ENCODE measurements around the gene MBD6.
"Not testable (repeated sequence)": the region's sequence is repeated elsewhere in the genome, so short reads cannot be mapped to it uniquely, and the experiment has no call there.

The MBD6 gene

GRCh38 chr12:57488402-57489156, 34.0 kb upstream of the MBD6 start:
- DNase-seq = no peak

GRCh38 chr12:57489157-57489641, 33.4 kb upstream of the MBD6 start:
- DNase-seq = no peak

- DNase-seq = no peak
These were observed 32.5 kb upstream of the MBD6 start for GRCh38 chr12:57490126-57490525.

DNA sequence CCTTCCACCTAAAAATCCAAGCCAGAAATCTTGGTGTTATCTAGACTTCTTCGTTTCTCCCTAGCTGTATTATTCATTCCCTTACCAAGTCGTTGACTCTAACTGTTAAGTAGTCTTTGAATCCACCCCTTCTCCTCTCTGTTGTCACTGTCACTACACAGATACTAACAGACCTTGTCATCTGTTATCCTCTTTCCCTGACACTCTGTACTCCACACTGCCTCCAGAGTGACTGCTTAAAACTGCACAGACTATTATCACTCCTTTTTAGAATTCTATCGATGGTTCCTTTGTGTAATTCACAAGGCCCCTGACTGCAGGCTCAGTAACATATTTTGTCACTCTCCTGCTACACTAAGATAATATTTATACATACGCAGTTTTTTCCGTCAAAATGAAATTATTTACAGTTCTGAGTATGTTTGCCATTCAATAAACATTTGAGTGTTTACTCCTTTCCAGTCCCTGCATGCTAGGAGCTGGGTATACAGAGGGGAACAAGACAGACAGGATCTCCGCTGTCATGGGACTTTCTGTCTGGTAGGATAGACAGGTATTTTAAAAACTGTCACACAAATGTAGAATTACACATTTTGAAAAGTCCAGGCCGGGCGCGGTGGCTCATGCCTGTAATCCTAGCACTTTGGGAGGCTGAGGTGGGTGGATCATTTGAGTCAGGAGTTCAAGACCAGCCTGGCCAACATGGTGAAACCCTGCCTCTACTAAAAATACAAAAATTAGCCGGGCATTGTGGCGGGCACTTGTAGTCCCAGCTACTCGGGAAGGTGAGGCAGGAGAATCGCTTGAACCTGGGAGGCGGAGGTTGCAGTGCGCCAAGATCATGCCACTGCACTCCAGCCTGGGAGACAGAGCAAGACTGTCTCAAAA, 31.0 kb upstream of the MBD6 start:
- no peak for DNase-seq

- DNase-seq = not testable (repeated sequence)
These were observed 27.4 kb upstream of the MBD6 start for GRCh38 chr12:57495051-57495701.

DNA sequence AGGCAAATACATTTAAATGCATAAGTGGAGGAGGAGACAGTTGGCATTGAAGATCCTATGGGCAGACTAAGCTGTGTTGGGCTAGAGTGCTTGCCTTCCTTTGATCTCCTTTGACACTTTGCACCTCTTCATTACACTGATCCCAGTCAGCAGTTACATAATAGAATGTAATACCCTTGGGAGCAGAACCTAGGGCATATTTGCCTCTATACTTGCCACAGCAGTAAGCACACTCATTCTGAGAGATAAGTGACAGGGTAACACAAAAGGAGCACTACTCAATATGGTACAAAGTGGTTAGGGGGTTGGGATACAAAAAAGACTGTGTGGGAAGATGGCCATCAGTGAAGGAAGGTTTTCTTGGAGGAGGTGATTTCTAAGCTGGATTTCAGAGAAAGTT, 25.8 kb upstream of the MBD6 start:
- no peak for DNase-seq

DNA sequence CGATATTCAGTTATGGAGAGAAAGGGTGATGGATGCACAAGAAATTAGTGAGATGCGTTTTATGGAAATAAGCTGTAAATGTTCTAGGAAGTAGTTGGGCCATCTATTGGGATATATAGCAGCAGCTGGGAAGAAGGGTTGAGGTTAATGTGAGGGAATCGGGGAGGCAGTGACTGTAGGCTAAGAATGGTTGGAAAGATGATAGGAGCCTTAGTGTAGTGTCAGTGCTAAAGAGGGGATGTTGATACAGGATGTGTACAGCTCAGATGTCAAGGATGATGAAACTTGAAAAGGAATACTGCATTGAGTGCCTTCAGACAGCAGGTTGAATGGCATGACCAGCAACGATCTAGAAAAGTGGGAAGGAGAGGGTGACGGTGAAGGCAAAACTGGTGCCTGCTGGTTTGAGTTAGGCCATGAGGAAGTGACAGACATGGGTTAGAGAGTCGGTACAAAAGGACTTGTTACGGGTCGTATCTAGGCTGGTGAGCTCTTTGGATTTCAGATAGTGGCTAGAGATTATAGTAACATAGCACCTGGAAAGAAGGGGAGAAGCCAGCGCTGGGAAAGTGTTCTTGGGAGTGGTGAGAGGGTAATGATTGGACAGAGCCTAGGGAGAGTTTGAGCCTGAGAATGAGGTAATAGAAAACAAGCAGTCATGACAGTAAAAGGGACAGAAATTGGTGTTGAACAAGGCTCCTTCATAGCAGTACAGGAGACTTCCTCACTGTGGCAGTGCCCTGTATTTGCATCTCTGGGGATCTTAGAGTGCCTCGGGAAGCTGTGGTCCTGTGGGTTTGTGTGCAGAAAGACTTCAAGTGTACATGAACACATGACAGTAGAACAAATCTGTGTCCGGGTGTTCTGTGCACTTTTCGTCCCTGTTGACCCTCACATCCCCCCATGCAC, 25.1 kb upstream of the MBD6 start:
- DNase-seq = no peak

- no peak for DNase-seq
These were observed 24.5 kb upstream of the MBD6 start for GRCh38 chr12:57498132-57498502.

DNA sequence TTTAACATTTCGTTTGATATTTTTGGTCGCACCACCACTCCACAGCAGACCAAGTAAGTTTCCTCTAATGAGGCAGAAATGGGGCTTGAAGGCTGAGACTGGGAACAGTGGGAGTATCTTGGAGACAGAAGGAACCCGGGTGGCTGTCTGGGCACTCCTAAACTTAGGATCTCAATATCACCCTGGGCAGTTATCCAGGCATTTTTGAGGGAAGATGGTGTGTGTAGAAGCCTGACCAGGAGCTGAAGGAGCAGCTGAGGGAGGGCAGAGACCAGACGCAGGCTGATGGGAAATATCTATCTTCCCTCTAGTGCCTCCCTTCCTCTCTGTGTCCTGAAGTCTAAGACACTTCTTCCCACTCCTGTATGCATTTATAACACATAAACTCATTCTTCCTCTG, 24.1 kb upstream of the MBD6 start:
- DNase-seq = no peak

DNA sequence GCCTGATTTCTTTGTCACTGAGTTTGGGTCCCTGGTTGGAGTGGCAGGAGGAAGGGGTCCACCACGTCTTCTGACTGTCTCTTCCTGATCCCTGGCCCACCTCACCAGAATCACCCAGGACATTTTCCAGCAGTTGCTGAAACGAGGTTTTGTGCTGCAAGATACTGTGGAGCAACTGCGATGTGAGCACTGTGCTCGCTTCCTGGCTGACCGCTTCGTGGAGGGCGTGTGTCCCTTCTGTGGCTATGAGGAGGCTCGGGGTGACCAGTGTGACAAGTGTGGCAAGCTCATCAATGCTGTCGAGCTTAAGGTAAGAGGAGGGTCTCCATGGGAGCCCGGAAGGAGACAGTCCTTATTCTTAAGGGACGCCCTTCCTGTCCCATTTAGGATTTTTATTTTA, 22.4 kb upstream of the MBD6 start:
- DNase-seq = no peak

DNA sequence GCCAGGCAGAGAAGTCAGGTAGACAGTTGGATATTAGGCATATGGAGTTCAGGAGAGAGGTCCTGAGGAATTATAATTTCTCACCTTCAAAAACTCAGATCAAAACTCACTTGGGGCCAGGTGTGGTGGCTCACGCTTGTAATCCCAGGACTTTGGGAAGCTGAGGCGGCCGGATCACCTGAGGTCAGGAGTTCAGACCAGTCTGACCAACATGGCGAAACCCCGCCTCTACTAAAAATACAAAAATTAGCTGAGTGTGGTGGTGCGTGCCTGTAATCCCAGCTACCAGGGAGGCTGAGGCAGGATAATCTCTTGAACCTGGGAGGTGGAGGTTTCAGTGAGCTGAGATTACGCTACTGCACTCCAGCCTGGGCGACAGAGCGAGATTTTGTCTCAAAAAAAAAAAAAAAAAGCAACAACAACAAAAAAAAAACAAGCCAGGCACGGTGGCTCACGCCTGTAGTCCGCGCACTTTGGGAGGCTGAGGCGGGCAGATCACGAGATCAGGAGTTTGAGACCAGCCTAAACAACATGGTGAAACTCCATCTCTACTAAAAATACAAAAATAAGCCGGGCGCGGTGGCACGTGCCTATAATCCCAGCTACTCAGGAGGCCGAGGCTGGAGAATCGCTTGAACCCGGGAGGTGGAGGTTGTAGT, 20.2 kb upstream of the MBD6 start:
- not testable (repeated sequence) for DNase-seq

DNA sequence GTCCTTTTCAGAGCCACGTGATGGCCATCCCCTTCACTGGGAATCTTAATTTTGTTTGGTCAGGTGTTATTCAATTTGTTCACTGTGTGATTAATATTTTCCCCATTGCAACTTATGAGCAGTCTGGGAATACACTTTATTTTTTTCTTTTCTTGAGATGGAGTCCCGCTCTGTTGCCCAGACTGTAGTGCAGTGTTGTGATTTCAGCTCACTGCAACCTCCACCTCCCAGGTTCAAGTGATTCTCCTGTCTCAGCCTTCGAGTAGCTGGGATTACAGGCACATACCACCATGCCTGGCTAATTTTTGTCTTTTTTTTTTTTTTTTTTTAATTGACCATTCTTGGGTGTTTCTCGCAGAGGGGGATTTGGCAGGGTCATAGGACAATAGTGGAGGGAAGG, 16.1 kb upstream of the MBD6 start:
- DNase-seq = not testable (repeated sequence)

- DNase-seq = not testable (repeated sequence)
These were observed 14.8 kb upstream of the MBD6 start for GRCh38 chr12:57507796-57508195.

DNA sequence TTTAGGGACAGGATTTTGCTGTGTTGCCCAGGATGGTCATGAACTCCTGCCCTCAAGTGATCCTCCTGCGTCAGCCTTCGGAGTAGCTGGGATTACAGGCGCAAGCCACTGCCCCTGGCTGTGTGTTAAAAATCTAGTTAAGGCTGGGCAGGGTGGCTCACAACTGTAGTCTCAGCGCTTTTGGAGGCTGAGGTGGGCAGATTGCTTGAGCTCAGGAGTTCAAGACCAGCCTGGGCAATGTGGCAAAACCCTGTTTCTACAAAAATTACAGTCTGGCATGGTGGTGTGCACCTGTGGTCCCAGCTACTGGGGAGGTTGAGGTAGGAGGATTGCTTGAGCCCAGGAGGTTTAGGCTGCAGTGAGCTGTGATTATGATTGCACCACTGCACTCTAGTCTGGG, 11.5 kb upstream of the MBD6 start:
- DNase-seq = no peak

GRCh38 chr12:57511588-57512325, 10.9 kb upstream of the MBD6 start:
- no peak for DNase-seq

DNA sequence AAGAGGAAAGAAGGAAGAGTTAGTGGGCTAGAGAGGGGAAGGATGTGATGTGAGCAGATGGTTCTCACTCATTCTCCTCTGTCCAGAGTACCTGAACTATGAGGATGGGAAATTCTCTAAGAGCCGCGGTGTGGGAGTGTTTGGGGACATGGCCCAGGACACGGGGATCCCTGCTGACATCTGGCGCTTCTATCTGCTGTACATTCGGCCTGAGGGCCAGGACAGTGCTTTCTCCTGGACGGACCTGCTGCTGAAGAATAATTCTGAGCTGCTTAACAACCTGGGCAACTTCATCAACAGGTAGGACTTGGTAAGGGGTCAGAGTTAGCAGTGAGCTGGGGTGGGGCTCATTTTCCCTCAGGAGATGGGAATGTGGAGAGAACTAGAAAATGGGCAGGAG, 10.0 kb upstream of the MBD6 start:
- DNase-seq = no peak

GRCh38 chr12:57513266-57513665, 9.4 kb upstream of the MBD6 start:
- no peak for DNase-seq

GRCh38 chr12:57513677-57514076, 8.9 kb upstream of the MBD6 start:
- DNase-seq = not testable (repeated sequence)

DNA sequence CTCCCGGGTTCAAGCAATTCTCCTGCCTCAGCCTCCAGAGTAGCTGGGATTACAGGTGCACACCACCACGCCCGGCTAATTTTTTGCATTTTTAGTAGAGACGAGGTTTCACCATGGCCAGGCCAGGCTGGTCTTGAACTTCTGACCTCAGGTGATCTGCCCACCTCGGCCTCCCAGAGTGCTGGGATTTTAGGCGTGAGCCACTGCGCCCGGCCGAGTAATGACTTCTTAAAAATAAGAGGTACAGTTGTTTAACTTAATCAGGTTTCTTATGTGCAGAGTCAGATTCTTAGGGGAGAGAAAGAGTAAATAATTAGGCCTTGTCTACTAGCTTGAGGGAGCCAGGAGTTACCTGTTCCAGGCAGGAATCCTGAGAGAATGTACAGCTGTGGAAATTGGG, 8.4 kb upstream of the MBD6 start:
- not testable (repeated sequence) for DNase-seq

GRCh38 chr12:57514720-57515407, 7.8 kb upstream of the MBD6 start:
- DNase-seq = no peak

Measured in activated gamma-delta T cell (primary cell).